HL-60 (cell line): ENCODE results near the gene BARHL1.
"Not testable (repeated sequence)": the region's sequence is repeated elsewhere in the genome, so short reads cannot be mapped to it uniquely, and the experiment has no call there.

Experiments
- POLR2AphosphoS5 ChIP-seq: IDR thresholded peaks from 2 replicates; pipeline ENCODE4 v1.6.1; 2012; ENCODE audit warnings: low read depth
- SPI1 ChIP-seq: IDR thresholded peaks from 2 replicates; pipeline ENCODE4 v1.6.1; 2012; ENCODE audit warnings: low read depth, mild to moderate bottlenecking, borderline replicate concordance
- TF ChIP-seq, protein P1 (sequence below): IDR thresholded peaks from one replicate; pipeline ENCODE4 v1.5.1; 2011; ENCODE audit warnings: low read length, control low read depth, inconsistent platforms; ENCODE audit not compliant: insufficient read depth
- TF ChIP-seq, protein P2 (sequence below): IDR thresholded peaks from 2 replicates; pipeline ENCODE4 v1.6.1; 2012; ENCODE audit warnings: low read depth; ENCODE audit not compliant: insufficient replicate concordance

DNA sequence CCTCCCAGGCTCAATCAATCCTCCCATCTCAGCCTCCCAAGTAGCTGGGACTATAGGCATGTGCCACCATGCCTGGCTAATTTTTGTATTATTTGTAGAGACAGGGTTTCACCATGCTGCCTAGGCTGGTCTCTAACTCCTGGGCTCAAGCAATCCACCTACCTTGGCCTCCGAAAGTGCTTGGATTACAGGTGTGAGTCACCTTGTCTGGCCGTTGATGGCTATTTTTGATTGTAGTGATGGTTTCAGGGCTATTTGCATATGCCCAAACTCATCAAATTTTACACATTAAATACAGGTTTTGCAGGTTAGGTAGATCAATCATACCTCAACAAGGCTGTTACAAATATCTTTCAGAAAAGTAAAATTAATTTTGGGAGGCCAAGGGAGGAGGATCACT, 13.6 kb upstream of the BARHL1 start:
- TF ChIP-seq, protein P1, sequence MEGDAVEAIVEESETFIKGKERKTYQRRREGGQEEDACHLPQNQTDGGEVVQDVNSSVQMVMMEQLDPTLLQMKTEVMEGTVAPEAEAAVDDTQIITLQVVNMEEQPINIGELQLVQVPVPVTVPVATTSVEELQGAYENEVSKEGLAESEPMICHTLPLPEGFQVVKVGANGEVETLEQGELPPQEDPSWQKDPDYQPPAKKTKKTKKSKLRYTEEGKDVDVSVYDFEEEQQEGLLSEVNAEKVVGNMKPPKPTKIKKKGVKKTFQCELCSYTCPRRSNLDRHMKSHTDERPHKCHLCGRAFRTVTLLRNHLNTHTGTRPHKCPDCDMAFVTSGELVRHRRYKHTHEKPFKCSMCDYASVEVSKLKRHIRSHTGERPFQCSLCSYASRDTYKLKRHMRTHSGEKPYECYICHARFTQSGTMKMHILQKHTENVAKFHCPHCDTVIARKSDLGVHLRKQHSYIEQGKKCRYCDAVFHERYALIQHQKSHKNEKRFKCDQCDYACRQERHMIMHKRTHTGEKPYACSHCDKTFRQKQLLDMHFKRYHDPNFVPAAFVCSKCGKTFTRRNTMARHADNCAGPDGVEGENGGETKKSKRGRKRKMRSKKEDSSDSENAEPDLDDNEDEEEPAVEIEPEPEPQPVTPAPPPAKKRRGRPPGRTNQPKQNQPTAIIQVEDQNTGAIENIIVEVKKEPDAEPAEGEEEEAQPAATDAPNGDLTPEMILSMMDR = not testable (repeated sequence)
- TF ChIP-seq, protein P2, sequence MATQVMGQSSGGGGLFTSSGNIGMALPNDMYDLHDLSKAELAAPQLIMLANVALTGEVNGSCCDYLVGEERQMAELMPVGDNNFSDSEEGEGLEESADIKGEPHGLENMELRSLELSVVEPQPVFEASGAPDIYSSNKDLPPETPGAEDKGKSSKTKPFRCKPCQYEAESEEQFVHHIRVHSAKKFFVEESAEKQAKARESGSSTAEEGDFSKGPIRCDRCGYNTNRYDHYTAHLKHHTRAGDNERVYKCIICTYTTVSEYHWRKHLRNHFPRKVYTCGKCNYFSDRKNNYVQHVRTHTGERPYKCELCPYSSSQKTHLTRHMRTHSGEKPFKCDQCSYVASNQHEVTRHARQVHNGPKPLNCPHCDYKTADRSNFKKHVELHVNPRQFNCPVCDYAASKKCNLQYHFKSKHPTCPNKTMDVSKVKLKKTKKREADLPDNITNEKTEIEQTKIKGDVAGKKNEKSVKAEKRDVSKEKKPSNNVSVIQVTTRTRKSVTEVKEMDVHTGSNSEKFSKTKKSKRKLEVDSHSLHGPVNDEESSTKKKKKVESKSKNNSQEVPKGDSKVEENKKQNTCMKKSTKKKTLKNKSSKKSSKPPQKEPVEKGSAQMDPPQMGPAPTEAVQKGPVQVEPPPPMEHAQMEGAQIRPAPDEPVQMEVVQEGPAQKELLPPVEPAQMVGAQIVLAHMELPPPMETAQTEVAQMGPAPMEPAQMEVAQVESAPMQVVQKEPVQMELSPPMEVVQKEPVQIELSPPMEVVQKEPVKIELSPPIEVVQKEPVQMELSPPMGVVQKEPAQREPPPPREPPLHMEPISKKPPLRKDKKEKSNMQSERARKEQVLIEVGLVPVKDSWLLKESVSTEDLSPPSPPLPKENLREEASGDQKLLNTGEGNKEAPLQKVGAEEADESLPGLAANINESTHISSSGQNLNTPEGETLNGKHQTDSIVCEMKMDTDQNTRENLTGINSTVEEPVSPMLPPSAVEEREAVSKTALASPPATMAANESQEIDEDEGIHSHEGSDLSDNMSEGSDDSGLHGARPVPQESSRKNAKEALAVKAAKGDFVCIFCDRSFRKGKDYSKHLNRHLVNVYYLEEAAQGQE = not testable (repeated sequence)
- TF ChIP-seq POLR2AphosphoS5, SPI1: not testable (repeated sequence)
